GM13977 (cell line): ENCODE measurements around the gene EEIG1.

ENCODE experiments used
- DNase-seq: peaks from one replicate; pipeline ENCODE4 v3.0.0; 2012; ENCODE audit warnings: low spot score
- CTCF ChIP-seq: IDR thresholded peaks from 2 replicates; pipeline ENCODE4 v1.5.1; 2012; ENCODE audit warnings: mild to moderate bottlenecking, control low read depth; ENCODE audit not compliant: insufficient read depth; ENCODE audit errors: extremely low read depth, missing control alignments
- in situ Hi-C: fragments of 300-500 bp; cut with MboI; formaldehyde crosslinking; loops from one replicate; pipeline ENCODE4 v1.12.0; 2022; ENCODE audit warnings: low sequenced_read_pairs, low pct_unique_long_range_greater_than_20kb, mixed read lengths, inconsistent platforms; ENCODE audit not compliant: unreplicated experiment

The EEIG1 gene

GRCh38 chr9:127990554-127990953 is 9.8 kb upstream of the EEIG1 start:
- in situ Hi-C loops = no loop called here
- no peak for DNase-seq
- TF ChIP-seq CTCF = no peak

- in situ Hi-C loops = no loop called here
- no peak for TF ChIP-seq CTCF
- DNase-seq = no peak
Measured at GRCh38 chr9:127989094-127989493, 8.3 kb upstream of the EEIG1 start.

- no peak for DNase-seq
- in situ Hi-C loops = no loop called here
- no peak for TF ChIP-seq CTCF
Measured at GRCh38 chr9:127987103-127987614, 6.4 kb upstream of the EEIG1 start.

- no peak for DNase-seq
- no peak for TF ChIP-seq CTCF
- in situ Hi-C loops = no loop called here
Measured at GRCh38 chr9:127985011-127985410, 4.2 kb upstream of the EEIG1 start.

GRCh38 chr9:127983847-127984289 is 3.1 kb upstream of the EEIG1 start:
- DNase-seq = peak; percentile 71
- TF ChIP-seq CTCF = no peak
- in situ Hi-C loops = no loop called here

GRCh38 chr9:127982912-127983311 is 2.1 kb upstream of the EEIG1 start:
- no peak for DNase-seq
- in situ Hi-C loops = no loop called here
- no peak for TF ChIP-seq CTCF
